Tibial nerve (tissue), 4 donors: ENCODE measurements around the gene PARD6B. TPM values are rescaled to one million over a fixed set of nuclear protein-coding genes. Genes with fewer than 3 reads are reported as not detected.
"Not testable (repeated sequence)": the region's sequence is repeated elsewhere in the genome, so short reads cannot be mapped to it uniquely, and the experiment has no call there.

Experiments used
- DNase-seq, 2 donors: peaks; one replicate each; pipeline ENCODE4 v3.0.0-alpha.2; 2019; ENCODE audit warnings: low spot score in 2 of 2
- H3K27ac ChIP-seq, 4 donors: fragments of 200-600 bp; sonication (generic) in 3 of 4; one replicate each; pipeline ENCODE4 v1.5.1; 2017 to 2019; ENCODE audit warnings: mild to moderate bottlenecking in 1 of 4
- H3K27me3 ChIP-seq, 2 donors: fragments of 200-600 bp; sonication (generic) in 1 of 2; one replicate each; pipeline versions ENCODE4 v1.5.1 to v1.6.0; 2017 to 2019
- H3K36me3 ChIP-seq, 3 donors: fragments of 200-600 bp; sonication (generic); one replicate each; pipeline ENCODE4 v1.5.1; 2018 to 2019
- H3K4me1 ChIP-seq, 4 donors: fragments of 200-600 bp; sonication (generic) in 3 of 4; one replicate each; pipeline ENCODE4 v1.5.1; 2017 to 2019
- H3K4me3 ChIP-seq, 4 donors: fragments of 200-600 bp; sonication (generic) in 3 of 4; one replicate each; pipeline ENCODE4 v1.5.1; 2017 to 2019; ENCODE audit warnings: mild to moderate bottlenecking in 1 of 4, moderate library complexity in 1 of 4
- H3K9me3 ChIP-seq, 4 donors: fragments of 200-600 bp; sonication (generic) in 3 of 4; one replicate each; pipeline ENCODE4 v1.5.1; 2017 to 2019
- EP300 ChIP-seq, 2 donors: sonication (generic); formaldehyde crosslinking; IDR thresholded peaks; one replicate each; pipeline ENCODE4 v1.6.1; 2017; ENCODE audit warnings: antibody characterized with exemption in 2 of 2, mild to moderate bottlenecking in 1 of 2
- POLR2A ChIP-seq, 2 donors: fragments of 450-650 bp; IDR thresholded peaks; one replicate each; pipeline ENCODE4 v1.6.1; 2017; ENCODE audit warnings: antibody characterized with exemption in 2 of 2, mild to moderate bottlenecking in 2 of 2, moderate library complexity in 2 of 2
- WGBS, 2 donors: methylation state at CpG; one replicate each; pipeline ENCODE4 v1.1.5; 2018; 5-methylcytosine and 5-hydroxymethylcytosine counted together
- total RNA-seq, 4 donors: library from RNA; depleted of rRNA; stranded (reverse); fragments of >200 nt; gene quantifications; one replicate each; pipeline ENCODE4 v1.1.0, GENCODE V29; 2016
- TF ChIP-seq, protein P1 (sequence below), 5 experiments: fragments of 200-600 bp in 3 of 5; fragments of 450-650 bp in 2 of 5; sonication (generic) in 3 of 5; IDR thresholded peaks; one replicate each; pipeline ENCODE4 v1.5.1; 2016 to 2019; ENCODE audit warnings: antibody characterized with exemption in 5 of 5, mild to moderate bottlenecking in 3 of 5, moderate library complexity in 2 of 5

Gene PARD6B
- total RNA-seq, 4 donors from 2014 or later, result 2.4 to 3.8 (median 3.5) TPM

DNA sequence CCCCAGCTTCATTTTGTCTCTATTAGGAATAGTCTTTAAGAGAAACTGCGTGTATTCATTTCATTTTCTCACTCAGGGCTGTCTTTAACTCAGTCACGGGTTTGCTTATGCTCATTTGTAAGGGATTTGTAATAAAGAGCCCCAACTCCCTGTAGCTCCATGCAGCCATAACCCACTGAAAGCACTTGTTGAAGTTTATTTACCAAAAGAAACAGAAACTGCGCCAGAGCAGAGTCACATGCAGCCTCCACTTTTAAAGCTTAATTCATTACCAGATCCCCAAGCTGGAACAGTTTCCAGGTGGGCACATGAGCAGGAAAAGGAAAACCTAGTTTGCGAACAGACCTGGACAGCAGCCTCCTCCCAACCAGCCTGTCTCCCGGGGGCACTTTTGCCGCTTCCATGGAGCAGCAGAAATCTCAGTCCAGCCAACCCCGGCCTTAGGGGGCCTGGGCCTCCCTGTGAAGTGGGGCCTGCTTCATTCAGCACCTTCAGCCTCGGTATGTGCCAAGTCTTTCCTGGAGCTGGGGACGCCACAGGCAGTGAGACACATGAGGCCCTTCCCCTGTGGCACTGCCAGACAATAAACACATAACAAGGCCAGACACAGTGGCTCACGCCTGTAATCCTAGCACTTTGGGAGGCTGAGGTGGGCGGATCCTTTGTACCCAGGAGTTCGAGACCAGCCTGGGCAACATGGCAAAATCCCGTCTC is 68.0 kb downstream of the PARD6B start:
- 80 to 85% methylated on average over 13 of the region's 13 CpGs for WGBS, 2 donors

DNA sequence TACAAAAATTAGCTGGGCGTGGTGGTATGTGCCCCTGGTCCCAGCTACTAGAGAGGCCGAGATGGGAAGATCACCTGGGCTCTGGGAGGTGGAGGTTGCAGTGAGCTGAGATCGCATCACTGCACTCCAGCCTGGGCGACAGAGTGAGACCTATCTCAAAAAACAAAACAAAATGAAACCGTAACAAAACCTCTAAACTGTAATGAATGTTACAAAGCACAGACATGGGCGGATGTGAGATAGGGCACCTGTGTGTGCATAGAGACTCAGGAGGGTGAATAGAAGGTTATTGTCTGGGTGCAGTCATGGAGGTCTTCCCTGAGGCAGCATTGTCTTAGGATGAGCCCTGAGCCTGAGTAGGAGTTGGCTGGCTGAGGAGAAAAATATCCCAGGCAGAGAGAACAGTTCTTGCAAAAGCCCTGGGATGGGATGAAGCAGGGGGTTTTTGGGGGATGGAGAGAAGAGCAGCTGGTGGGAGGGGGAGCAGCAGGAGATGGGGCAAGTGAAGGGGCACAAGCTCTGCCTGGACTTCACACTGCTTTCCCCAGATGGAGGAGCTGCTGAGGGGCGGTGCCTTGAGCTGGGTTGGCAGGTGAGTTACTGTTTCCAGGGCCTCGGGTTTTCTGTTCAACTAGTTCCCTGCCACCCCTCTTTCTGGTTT is 68.6 kb downstream of the PARD6B start:
- no peaks in the 10 kb centered on the region for H3K9me3 ChIP-seq
- WGBS, 2 donors, result 88 to 94% methylated on average over 8 of the region's 8 CpGs
- H3K27me3 ChIP-seq, result no peaks in the 10 kb centered on the region
- no peak overlapping the region for H3K27ac ChIP-seq
- H3K4me3 ChIP-seq, result no peak overlapping the region
- DNase-seq, result no peak
- no peak for TF ChIP-seq EP300 (IDR thresholded peaks at IDR 0.05)
- no peak for TF ChIP-seq POLR2A (IDR thresholded peaks at IDR 0.05)
- TF ChIP-seq, protein P1, sequence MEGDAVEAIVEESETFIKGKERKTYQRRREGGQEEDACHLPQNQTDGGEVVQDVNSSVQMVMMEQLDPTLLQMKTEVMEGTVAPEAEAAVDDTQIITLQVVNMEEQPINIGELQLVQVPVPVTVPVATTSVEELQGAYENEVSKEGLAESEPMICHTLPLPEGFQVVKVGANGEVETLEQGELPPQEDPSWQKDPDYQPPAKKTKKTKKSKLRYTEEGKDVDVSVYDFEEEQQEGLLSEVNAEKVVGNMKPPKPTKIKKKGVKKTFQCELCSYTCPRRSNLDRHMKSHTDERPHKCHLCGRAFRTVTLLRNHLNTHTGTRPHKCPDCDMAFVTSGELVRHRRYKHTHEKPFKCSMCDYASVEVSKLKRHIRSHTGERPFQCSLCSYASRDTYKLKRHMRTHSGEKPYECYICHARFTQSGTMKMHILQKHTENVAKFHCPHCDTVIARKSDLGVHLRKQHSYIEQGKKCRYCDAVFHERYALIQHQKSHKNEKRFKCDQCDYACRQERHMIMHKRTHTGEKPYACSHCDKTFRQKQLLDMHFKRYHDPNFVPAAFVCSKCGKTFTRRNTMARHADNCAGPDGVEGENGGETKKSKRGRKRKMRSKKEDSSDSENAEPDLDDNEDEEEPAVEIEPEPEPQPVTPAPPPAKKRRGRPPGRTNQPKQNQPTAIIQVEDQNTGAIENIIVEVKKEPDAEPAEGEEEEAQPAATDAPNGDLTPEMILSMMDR (IDR thresholded peaks at IDR 0.05), result no peak
- peaks cover 0 to 8% (median 0%) of the 10 kb centered on the region in 4 donors for H3K4me1 ChIP-seq
- no peaks in the 10 kb centered on the region for H3K36me3 ChIP-seq

More for the DNA sequence above, 68.0 kb downstream of the PARD6B start:
- no peaks in the 10 kb centered on the region for H3K27me3 ChIP-seq
- no peaks in the 10 kb centered on the region for H3K36me3 ChIP-seq
- peaks cover 0 to 13% (median 0%) of the 10 kb centered on the region in 4 donors for H3K4me1 ChIP-seq
- no peak overlapping the region for H3K4me3 ChIP-seq
- no peak overlapping the region for H3K27ac ChIP-seq
- no peaks in the 10 kb centered on the region for H3K9me3 ChIP-seq
- no peak for DNase-seq
- TF ChIP-seq, protein P1 (IDR thresholded peaks at IDR 0.05), result no peak
- TF ChIP-seq POLR2A (IDR thresholded peaks at IDR 0.05) (no peak), EP300 (IDR thresholded peaks at IDR 0.05) (no peak)

DNA sequence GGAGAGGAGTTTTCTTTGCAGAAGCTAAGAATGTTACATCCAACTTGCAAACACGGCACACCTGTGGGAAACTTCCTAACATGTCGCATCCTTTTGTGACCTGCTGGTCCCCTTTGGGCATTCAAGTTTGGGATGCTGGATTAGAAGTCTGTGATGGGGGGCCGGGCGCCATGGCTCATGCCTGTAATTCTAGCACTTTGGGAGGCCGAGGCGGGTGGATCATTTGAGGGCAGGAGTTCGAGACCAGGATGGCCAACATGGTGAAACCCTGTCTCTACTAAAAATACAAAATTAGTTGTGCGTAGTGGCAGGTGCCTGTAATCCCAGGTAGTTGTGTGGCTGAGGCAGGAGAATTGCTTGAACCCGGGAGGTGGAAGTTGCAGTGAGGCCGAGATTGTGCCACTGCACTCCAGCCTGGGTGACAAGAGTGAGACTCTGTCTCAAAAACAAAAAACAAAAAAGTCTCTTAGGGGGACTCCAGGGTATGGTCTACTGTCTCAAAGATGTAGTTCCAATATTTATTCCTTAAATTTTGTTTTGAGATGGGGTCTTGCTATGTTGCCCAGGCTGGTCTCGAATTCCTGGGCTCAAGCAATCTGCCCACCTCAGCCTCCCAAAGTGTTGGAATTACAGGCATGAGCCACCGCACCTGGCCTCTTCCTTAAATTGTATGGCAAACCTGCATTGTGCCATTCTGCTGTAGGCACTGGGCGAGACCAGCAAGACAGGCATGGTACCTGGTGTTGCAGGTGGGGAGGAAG is 69.8 kb downstream of the PARD6B start:
- not testable (repeated sequence) for H3K27me3 ChIP-seq, H3K4me3 ChIP-seq, H3K4me1 ChIP-seq, H3K36me3 ChIP-seq, H3K9me3 ChIP-seq, H3K27ac ChIP-seq, DNase-seq
- 92 to 95% methylated on average over 13 of the region's 13 CpGs for WGBS, 2 donors

DNA sequence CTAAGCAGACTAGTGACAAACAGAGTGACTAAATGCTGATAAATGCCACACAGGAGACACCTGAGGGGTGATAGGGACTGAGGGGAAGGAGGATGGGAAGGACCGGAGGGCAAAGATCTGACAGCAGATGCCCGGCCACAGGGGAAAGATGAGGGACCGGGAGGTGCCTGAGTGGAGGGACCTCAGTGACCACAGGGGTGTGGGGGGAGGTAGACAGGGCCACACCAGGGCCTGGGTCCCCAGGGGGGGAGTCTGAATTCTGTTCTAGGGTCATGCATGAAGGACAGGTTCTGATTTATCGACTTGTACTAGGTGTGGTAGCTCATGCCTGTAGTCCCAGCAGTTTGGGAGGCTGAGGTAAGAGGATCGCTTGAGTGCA is 70.4 kb downstream of the PARD6B start:
- Histone ChIP-seq H3K36me3 (no peaks in the 10 kb centered on the region), H3K4me1 (no peaks in the 10 kb centered on the region), H3K27me3 (no peaks in the 10 kb centered on the region), H3K27ac (no peak overlapping the region), H3K4me3 (no peak overlapping the region), H3K9me3 (no peaks in the 10 kb centered on the region)
- WGBS, 2 donors, result 89 to 92% methylated on average over 5 of the region's 5 CpGs
- no peak for DNase-seq
- no peak for TF ChIP-seq POLR2A (IDR thresholded peaks at IDR 0.05)
- no peak for TF ChIP-seq EP300 (IDR thresholded peaks at IDR 0.05)
- TF ChIP-seq, protein P1 (IDR thresholded peaks at IDR 0.05), result no peak

DNA sequence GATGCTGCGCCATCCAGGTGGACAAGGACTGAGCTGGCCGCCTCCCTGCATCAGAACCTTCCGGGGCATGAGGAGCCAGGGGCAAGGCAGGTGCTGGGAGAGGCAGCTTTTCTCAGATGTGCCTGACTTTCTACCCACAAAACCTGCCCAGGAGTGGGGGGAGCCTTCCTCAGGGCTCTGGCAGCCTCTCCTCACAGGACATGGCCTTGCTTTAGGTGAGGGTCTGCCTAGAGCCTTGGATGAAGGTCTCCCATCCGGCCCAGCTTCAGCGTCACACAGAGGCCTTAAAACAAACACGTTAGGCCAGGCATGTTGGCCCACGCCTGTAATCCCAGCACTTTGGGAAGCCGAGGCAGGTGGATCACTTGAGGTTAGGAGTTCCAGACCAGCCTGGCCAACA is 70.9 kb downstream of the PARD6B start:
- WGBS, 2 donors, result 90 to 91% methylated on average over 8 of the region's 8 CpGs
- no peak overlapping the region for H3K27ac ChIP-seq
- no peaks in the 10 kb centered on the region for H3K9me3 ChIP-seq
- H3K4me3 ChIP-seq, result no peak overlapping the region
- no peaks in the 10 kb centered on the region for H3K36me3 ChIP-seq
- TF ChIP-seq, protein P1 (IDR thresholded peaks at IDR 0.05), result no peak
- TF ChIP-seq EP300 (IDR thresholded peaks at IDR 0.05), result no peak
- no peak for TF ChIP-seq POLR2A (IDR thresholded peaks at IDR 0.05)
- H3K27me3 ChIP-seq, result no peaks in the 10 kb centered on the region
- no peaks in the 10 kb centered on the region for H3K4me1 ChIP-seq
- no peak for DNase-seq
